WERI-Rb-1 (cell line): Measurements from ENCODE around the gene DHRS13.
"Not testable (repeated sequence)": the region's sequence is repeated elsewhere in the genome, so short reads cannot be mapped to it uniquely, and the experiment has no call there.

Experiments
- DNase-seq: peaks from one replicate; pipeline ENCODE4 v3.0.0-alpha.2; 2020
- H3K27ac ChIP-seq: fragments of 250-450 bp; sonication (Bioruptor Pico); 2 replicates; pipeline ENCODE4 v1.5.1; 2020; ENCODE audit warnings: mild to moderate bottlenecking, moderate library complexity
- H3K27me3 ChIP-seq: fragments of 250-450 bp; sonication (Bioruptor Pico); 2 replicates; pipeline ENCODE4 v1.5.1; 2021; ENCODE audit warnings: mild to moderate bottlenecking, low read depth, moderate library complexity; ENCODE audit not compliant: insufficient read depth, severe bottlenecking
- H3K36me3 ChIP-seq: fragments of 250-450 bp; sonication (Bioruptor Pico); 2 replicates; pipeline ENCODE4 v1.5.1; 2020; ENCODE audit warnings: mild to moderate bottlenecking, moderate library complexity
- H3K4me3 ChIP-seq: 2 replicates; pipeline ENCODE4 v1.5.1; 2011; ENCODE audit warnings: low read depth, mild to moderate bottlenecking, control low read depth, low read length
- H3K9me3 ChIP-seq: fragments of 250-450 bp; sonication (Bioruptor Pico); 2 replicates; pipeline ENCODE4 v1.5.1; 2021; ENCODE audit warnings: mild to moderate bottlenecking, moderate library complexity; ENCODE audit not compliant: severe bottlenecking
- TF ChIP-seq, protein P1 (sequence below): IDR thresholded peaks from 2 replicates; pipeline ENCODE4 v1.5.1; 2011; ENCODE audit warnings: low read depth, mild to moderate bottlenecking, control low read depth, inconsistent platforms, low read length

Gene DHRS13

GRCh38 chr17:28849281-28849680 lies 53.6 kb downstream of the DHRS13 start:
- TF ChIP-seq, protein P1, sequence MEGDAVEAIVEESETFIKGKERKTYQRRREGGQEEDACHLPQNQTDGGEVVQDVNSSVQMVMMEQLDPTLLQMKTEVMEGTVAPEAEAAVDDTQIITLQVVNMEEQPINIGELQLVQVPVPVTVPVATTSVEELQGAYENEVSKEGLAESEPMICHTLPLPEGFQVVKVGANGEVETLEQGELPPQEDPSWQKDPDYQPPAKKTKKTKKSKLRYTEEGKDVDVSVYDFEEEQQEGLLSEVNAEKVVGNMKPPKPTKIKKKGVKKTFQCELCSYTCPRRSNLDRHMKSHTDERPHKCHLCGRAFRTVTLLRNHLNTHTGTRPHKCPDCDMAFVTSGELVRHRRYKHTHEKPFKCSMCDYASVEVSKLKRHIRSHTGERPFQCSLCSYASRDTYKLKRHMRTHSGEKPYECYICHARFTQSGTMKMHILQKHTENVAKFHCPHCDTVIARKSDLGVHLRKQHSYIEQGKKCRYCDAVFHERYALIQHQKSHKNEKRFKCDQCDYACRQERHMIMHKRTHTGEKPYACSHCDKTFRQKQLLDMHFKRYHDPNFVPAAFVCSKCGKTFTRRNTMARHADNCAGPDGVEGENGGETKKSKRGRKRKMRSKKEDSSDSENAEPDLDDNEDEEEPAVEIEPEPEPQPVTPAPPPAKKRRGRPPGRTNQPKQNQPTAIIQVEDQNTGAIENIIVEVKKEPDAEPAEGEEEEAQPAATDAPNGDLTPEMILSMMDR: peak; percentile 29; the same call in 1 of the 2 replicates
- H3K4me3 ChIP-seq: no peak overlapping the region
- H3K27ac ChIP-seq: no peak overlapping the region
- no peaks in the 10 kb centered on the region for H3K9me3 ChIP-seq
- DNase-seq: no peak
- H3K36me3 ChIP-seq: no peaks in the 10 kb centered on the region
- H3K27me3 ChIP-seq: no peaks in the 10 kb centered on the region

GRCh38 chr17:28848667-28849066 lies 54.2 kb downstream of the DHRS13 start:
- TF ChIP-seq, protein P1: peak; percentile 51
- peak; percentile 58 for DNase-seq
- H3K27ac ChIP-seq: not testable (repeated sequence)

More at GRCh38 chr17:28848667-28849066, 54.2 kb downstream of the DHRS13 start:
- H3K9me3 ChIP-seq, H3K4me3 ChIP-seq, H3K36me3 ChIP-seq, H3K27me3 ChIP-seq: not testable (repeated sequence)
